ENCODE measurements around the gene SPAG16. TPM values are rescaled to one million over a fixed set of nuclear protein-coding genes. Genes with fewer than 3 reads are reported as not detected.

Gene SPAG16
- total and polyA plus RNA-seq, 12 donors, result 8.4 to 28.3 (median 19.1) TPM

DNA sequence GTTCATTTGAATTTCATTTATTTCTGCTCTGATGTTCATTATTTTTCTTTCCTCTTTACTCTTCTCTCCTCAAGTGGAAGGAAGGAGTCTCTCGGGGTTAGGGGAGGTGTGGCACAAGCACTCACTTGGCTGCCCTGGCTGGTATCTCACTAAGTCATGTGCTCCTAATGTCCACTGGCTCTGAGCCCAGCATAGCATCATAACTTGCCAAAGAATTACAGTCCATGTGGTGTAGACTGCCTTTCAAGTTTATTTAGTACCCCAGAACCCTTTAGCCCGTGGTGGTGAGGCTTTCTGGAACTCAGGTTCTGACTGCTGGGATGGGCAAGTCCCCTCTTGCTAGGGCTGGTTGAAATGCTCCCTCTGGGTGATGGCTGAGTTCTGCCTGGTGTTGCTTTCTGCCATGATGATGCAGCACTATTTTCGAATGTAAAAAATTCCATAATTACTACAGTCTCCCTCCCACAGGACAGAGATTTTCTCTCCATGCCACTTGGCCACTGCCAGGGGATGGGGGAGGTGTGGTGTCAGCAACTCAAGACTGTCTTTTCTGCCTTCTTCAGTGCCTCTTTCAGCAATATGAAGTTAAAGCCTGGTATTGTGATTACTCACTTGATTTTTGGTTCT lies 22.2 kb downstream of the SPAG16 start:
- peaks cover 0 to 36% (median 27%) of the 10 kb centered on the region in 11 donors for H3K9me3 ChIP-seq
- H3K4me3 ChIP-seq, result no peak overlapping the region
- H3K27me3 ChIP-seq, result no peaks in the 10 kb centered on the region
- H3K27ac ChIP-seq, result no peak overlapping the region
- H3K4me1 ChIP-seq, result peaks cover 0 to 6% (median 0%) of the 10 kb centered on the region in 9 donors
- peaks cover 0 to 80% (median 25%) of the 10 kb centered on the region in 9 donors for H3K36me3 ChIP-seq
- peak in 6 of 8 donors; percentile 35 to 79 (median 64) for ATAC-seq
- TF ChIP-seq CTCF (IDR thresholded peaks at IDR 0.05), result no peak
- intact Hi-C loops (cut with DNase I), result no loop called here
- DNase-seq, result peak; percentile 13 to 33
- WGBS, 2 donors, result 38 to 65% methylated on average over 3 of the region's 3 CpGs

- no peak overlapping the region for H3K4me3 ChIP-seq
- DNase-seq, result no peak
- H3K4me1 ChIP-seq, result no peaks in the 10 kb centered on the region
- no peak overlapping the region for H3K27ac ChIP-seq
- peaks cover 0 to 76% (median 8%) of the 10 kb centered on the region in 9 donors for H3K36me3 ChIP-seq
- no peak for TF ChIP-seq CTCF (IDR thresholded peaks at IDR 0.05)
- H3K27me3 ChIP-seq, result no peaks in the 10 kb centered on the region
- WGBS, 2 donors, result 82 to 86% methylated on average over 6 of the region's 6 CpGs
- intact Hi-C loops (cut with DNase I), result no loop called here
- ATAC-seq, result no peak
- H3K9me3 ChIP-seq, result no peaks in the 10 kb centered on the region
These were observed 31.1 kb downstream of the SPAG16 start for GRCh38 chr2:213315168-213315876.

GRCh38 chr2:213316001-213316735 lies 31.9 kb downstream of the SPAG16 start:
- peaks cover 0 to 74% (median 0%) of the 10 kb centered on the region in 9 donors for H3K36me3 ChIP-seq
- DNase-seq (no peak), ATAC-seq (no peak)
- H3K4me3 ChIP-seq, result no peak overlapping the region
- no peaks in the 10 kb centered on the region for H3K9me3 ChIP-seq
- H3K27me3 ChIP-seq, result no peaks in the 10 kb centered on the region
- H3K27ac ChIP-seq, result no peak overlapping the region
- WGBS, 2 donors, result 93 to 99% methylated on average over 3 of the region's 3 CpGs
- no peaks in the 10 kb centered on the region for H3K4me1 ChIP-seq
- intact Hi-C loops (cut with DNase I), result no loop called here
- no peak for TF ChIP-seq CTCF (IDR thresholded peaks at IDR 0.05)

- no peaks in the 10 kb centered on the region for H3K9me3 ChIP-seq
- no peaks in the 10 kb centered on the region for H3K27me3 ChIP-seq
- no peak for DNase-seq
- no peak for TF ChIP-seq CTCF (IDR thresholded peaks at IDR 0.05)
- H3K27ac ChIP-seq, result no peak overlapping the region
- no peaks in the 10 kb centered on the region for H3K4me1 ChIP-seq
- ATAC-seq, result no peak
- intact Hi-C loops (cut with DNase I), result no loop called here
- H3K4me3 ChIP-seq, result no peak overlapping the region
- peaks cover 0 to 56% (median 0%) of the 10 kb centered on the region in 9 donors for H3K36me3 ChIP-seq
- WGBS, 2 donors, result 65 to 66% methylated on average over 3 of the region's 3 CpGs
These were observed 33.7 kb downstream of the SPAG16 start for GRCh38 chr2:213317929-213318328.

Data from heart right ventricle (tissue), 16 donors.